Posterior vena cava (tissue), 2 donors: ENCODE data around the gene TRIM7. TPM values are rescaled to one million over a fixed set of nuclear protein-coding genes. Genes with fewer than 3 reads are reported as not detected.

Experiments used
- DNase-seq: peaks from one replicate; pipeline ENCODE4 v3.0.0-alpha.2; 2020; ENCODE audit warnings: low spot score
- intact Hi-C, 2 donors: fragments of 100-400 bp; cut with DNase I; formaldehyde crosslinking; loops; one replicate each; pipeline versions ENCODE4 v1.14.1 to v1.14.2; 2022 to 2023
- total RNA-seq, 2 donors: library from RNA; stranded (reverse); fragmentation: NEBNext Ultra II Directional; extraction: Animal tissue kit (Norgen Biotek cat#: 25700); gene quantifications; one replicate each; pipeline ENCODE4 v1.2.1, GENCODE V29; 2021
- donor health status: DM: yes; HTN: yes; CAD: no.
- donor health status: DM: yes; HTN: yes; CAD: no.

The TRIM7 gene
- total RNA-seq, 2 donors from 2014 or later: 3.1 to 3.5 TPM

- DNase-seq: no peak
- intact Hi-C loops: no loop called here
These were observed 4.9 kb downstream of the TRIM7 start for GRCh38 chr5:181199881-181200638.

GRCh38 chr5:181198905-181199519, 6.0 kb downstream of the TRIM7 start:
- no peak for DNase-seq
- intact Hi-C loops: no loop called here

GRCh38 chr5:181198106-181198685, 6.8 kb downstream of the TRIM7 start:
- no peak for DNase-seq
- intact Hi-C loops: no loop called here

GRCh38 chr5:181197326-181197951, 7.6 kb downstream of the TRIM7 start:
- intact Hi-C loops: no loop called here
- DNase-seq: peak; percentile 48

- intact Hi-C loops: no loop called here
- peak; percentile 74 for DNase-seq
These were observed 9.7 kb downstream of the TRIM7 start for GRCh38 chr5:181195249-181195761.

GRCh38 chr5:181194489-181195248, 10.3 kb downstream of the TRIM7 start:
- intact Hi-C loops: no loop called here
- no peak for DNase-seq

- intact Hi-C loops: no loop called here
- no peak for DNase-seq
These were observed 11.3 kb downstream of the TRIM7 start for GRCh38 chr5:181193656-181194055.

GRCh38 chr5:181192337-181193046, 12.5 kb downstream of the TRIM7 start:
- intact Hi-C loops: no loop called here
- no peak for DNase-seq

GRCh38 chr5:181191526-181192336, 13.3 kb downstream of the TRIM7 start:
- DNase-seq: peak; percentile 98
- intact Hi-C loops: loop anchor here in 1 of 2 donors (2.0 kb wide), 2 partner anchors 15 to 31 kb away; partner anchors contain the start of gene TRIM41

- peak; percentile 80 for DNase-seq
- intact Hi-C loops: loop anchor here in 1 of 2 donors (2.0 kb wide), 2 partner anchors 16 to 32 kb away; partner anchors contain the start of gene TRIM41
These were observed 14.1 kb downstream of the TRIM7 start for GRCh38 chr5:181190711-181191525.

- intact Hi-C loops: loop anchor here in 1 of 2 donors (2.0 to 10.0 kb wide), 3 partner anchors 17 to 55 kb away; partner anchors contain the start of genes RACK1 and TRIM41
- DNase-seq: no peak
These were observed 14.9 kb downstream of the TRIM7 start for GRCh38 chr5:181189962-181190710.

- DNase-seq: no peak
- intact Hi-C loops: loop anchor here in 1 of 2 donors (10.0 kb wide), 1 partner anchor 55 kb away; the partner anchor contains the start of gene RACK1
These were observed 15.5 kb downstream of the TRIM7 start for GRCh38 chr5:181189363-181189961.

- peak; percentile 85 for DNase-seq
- intact Hi-C loops: loop anchor here in 1 of 2 donors (10.0 kb wide), 1 partner anchor 56 kb away; the partner anchor contains the start of gene RACK1
These were observed 16.2 kb downstream of the TRIM7 start for GRCh38 chr5:181188700-181189362.

- intact Hi-C loops: loop anchor here in 1 of 2 donors (10.0 kb wide), 1 partner anchor 57 kb away; the partner anchor contains the start of gene RACK1
- DNase-seq: peak; percentile 91
These were observed 17.3 kb downstream of the TRIM7 start for GRCh38 chr5:181187500-181188213.
